LHCN-M2 (cell line): Measurements from ENCODE around the gene SERGEF. TPM values are rescaled to one million over a fixed set of nuclear protein-coding genes. Genes with fewer than 3 reads are reported as not detected.

Experiments
- DNase-seq: peaks from one replicate; pipeline ENCODE4 v3.0.0-alpha.2; 2012; ENCODE audit warnings: low read depth
- total RNA-seq: library from RNA; depleted of rRNA; stranded (reverse); fragments of >200 nt; gene quantifications from 2 replicates; pipeline ENCODE4 v1.2.3, GENCODE V29; 2014

The SERGEF gene
- total RNA-seq, 1 experiment from 2014 or later: 11.4 TPM

GRCh38 chr11:17771841-17772401 is 240.9 kb downstream of the SERGEF start:
- DNase-seq: no peak

- DNase-seq: no peak
These were observed 241.4 kb downstream of the SERGEF start for GRCh38 chr11:17771415-17771814.

GRCh38 chr11:17770917-17771316 is 241.9 kb downstream of the SERGEF start:
- no peak for DNase-seq

GRCh38 chr11:17770048-17770652 is 242.7 kb downstream of the SERGEF start:
- no peak for DNase-seq

- DNase-seq: no peak
These were observed 243.6 kb downstream of the SERGEF start for GRCh38 chr11:17769218-17769617.

- DNase-seq: no peak
These were observed 244.3 kb downstream of the SERGEF start for GRCh38 chr11:17768547-17768946.

- no peak for DNase-seq
These were observed 244.9 kb downstream of the SERGEF start for GRCh38 chr11:17767914-17768313.

GRCh38 chr11:17767301-17767885 is 245.5 kb downstream of the SERGEF start:
- DNase-seq: peak; percentile 34

GRCh38 chr11:17766590-17766989 is 246.3 kb downstream of the SERGEF start:
- no peak for DNase-seq

GRCh38 chr11:17766073-17766359 is 246.8 kb downstream of the SERGEF start:
- DNase-seq: no peak

GRCh38 chr11:17765356-17766072 is 247.3 kb downstream of the SERGEF start:
- no peak for DNase-seq

- no peak for DNase-seq
These were observed 248.2 kb downstream of the SERGEF start for GRCh38 chr11:17764446-17765218.

GRCh38 chr11:17763703-17764102 is 249.1 kb downstream of the SERGEF start:
- no peak for DNase-seq

- DNase-seq: no peak
These were observed 249.6 kb downstream of the SERGEF start for GRCh38 chr11:17763244-17763643.

- no peak for DNase-seq
These were observed 250.4 kb downstream of the SERGEF start for GRCh38 chr11:17762309-17762974.

- peak; percentile 15 for DNase-seq
These were observed 252.5 kb downstream of the SERGEF start for GRCh38 chr11:17760102-17761029.

GRCh38 chr11:17755891-17756290 is 257.0 kb downstream of the SERGEF start:
- no peak for DNase-seq

- no peak for DNase-seq
These were observed 259.2 kb downstream of the SERGEF start for GRCh38 chr11:17753641-17754040.

- DNase-seq: no peak
These were observed 259.7 kb downstream of the SERGEF start for GRCh38 chr11:17753153-17753552.

GRCh38 chr11:17752144-17752543 is 260.7 kb downstream of the SERGEF start:
- DNase-seq: no peak
